GM06990 (cell line): ENCODE data around the gene DRG2.

Source experiments
- DNase-seq: peaks from one replicate; pipeline ENCODE4 v3.0.0-alpha.2; 2011; ENCODE audit not compliant: insufficient read length; ENCODE audit errors: extremely low read depth
- H3K27me3 ChIP-seq: replicated peaks from 2 replicates; pipeline ENCODE4 v1.6.0; 2011; ENCODE audit warnings: low read length; ENCODE audit not compliant: control insufficient read depth, insufficient read depth
- H3K36me3 ChIP-seq: 2 replicates; pipeline ENCODE4 v1.5.1; 2011; ENCODE audit warnings: low read length; ENCODE audit not compliant: control insufficient read depth, insufficient read depth
- H3K4me3 ChIP-seq: replicated peaks from 2 replicates; pipeline ENCODE4 v1.5.1; 2011; ENCODE audit warnings: low read depth, mild to moderate bottlenecking, control low read depth, low read length
- TF ChIP-seq, protein P1 (sequence below): IDR thresholded peaks from 2 replicates; pipeline ENCODE4 v1.5.1; 2011; ENCODE audit warnings: low read length, control low read depth, mild to moderate bottlenecking, inconsistent platforms; ENCODE audit not compliant: insufficient read depth, poor library complexity, severe bottlenecking

The DRG2 gene

DNA sequence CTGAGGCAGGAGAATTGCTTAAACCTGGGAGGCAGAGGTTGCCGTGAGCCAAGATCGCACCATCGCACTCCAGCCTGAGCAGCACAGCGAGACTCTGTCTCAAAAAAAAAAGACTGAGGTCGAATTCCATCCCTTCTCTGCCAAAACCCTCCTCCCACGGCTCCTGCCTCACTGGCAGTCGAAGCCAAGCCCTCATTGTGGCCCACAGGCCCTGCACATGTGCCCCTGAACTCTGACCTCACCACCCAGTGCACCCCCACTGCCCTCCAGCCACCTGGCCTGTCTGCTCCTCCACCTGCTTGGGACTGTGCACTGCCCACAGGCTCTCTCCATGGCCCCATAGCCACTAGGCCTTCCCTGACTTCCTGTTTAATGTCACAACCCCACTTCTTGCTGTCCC, 27.8 kb downstream of the DRG2 start:
- Histone ChIP-seq H3K36me3 (no peaks in the 10 kb centered on the region), H3K27me3 (no peaks in the 10 kb centered on the region; the same call in 1 of the 2 replicates), H3K4me3 (no peak overlapping the region)
- no peak for DNase-seq
- TF ChIP-seq, protein P1, sequence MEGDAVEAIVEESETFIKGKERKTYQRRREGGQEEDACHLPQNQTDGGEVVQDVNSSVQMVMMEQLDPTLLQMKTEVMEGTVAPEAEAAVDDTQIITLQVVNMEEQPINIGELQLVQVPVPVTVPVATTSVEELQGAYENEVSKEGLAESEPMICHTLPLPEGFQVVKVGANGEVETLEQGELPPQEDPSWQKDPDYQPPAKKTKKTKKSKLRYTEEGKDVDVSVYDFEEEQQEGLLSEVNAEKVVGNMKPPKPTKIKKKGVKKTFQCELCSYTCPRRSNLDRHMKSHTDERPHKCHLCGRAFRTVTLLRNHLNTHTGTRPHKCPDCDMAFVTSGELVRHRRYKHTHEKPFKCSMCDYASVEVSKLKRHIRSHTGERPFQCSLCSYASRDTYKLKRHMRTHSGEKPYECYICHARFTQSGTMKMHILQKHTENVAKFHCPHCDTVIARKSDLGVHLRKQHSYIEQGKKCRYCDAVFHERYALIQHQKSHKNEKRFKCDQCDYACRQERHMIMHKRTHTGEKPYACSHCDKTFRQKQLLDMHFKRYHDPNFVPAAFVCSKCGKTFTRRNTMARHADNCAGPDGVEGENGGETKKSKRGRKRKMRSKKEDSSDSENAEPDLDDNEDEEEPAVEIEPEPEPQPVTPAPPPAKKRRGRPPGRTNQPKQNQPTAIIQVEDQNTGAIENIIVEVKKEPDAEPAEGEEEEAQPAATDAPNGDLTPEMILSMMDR, result no peak

GRCh38 chr17:18116078-18116477, 28.3 kb downstream of the DRG2 start:
- DNase-seq, result no peak
- TF ChIP-seq, protein P1, result no peak

GRCh38 chr17:18117533-18117932, 29.8 kb downstream of the DRG2 start:
- Histone ChIP-seq H3K36me3 (no peaks in the 10 kb centered on the region), H3K27me3 (no peaks in the 10 kb centered on the region; the same call in 1 of the 2 replicates), H3K4me3 (no peak overlapping the region)
- TF ChIP-seq, protein P1, result no peak
- no peak for DNase-seq

More at GRCh38 chr17:18116078-18116477, 28.3 kb downstream of the DRG2 start:
- Histone ChIP-seq H3K36me3 (no peaks in the 10 kb centered on the region), H3K4me3 (no peak overlapping the region), H3K27me3 (no peaks in the 10 kb centered on the region; the same call in 1 of the 2 replicates)

DNA sequence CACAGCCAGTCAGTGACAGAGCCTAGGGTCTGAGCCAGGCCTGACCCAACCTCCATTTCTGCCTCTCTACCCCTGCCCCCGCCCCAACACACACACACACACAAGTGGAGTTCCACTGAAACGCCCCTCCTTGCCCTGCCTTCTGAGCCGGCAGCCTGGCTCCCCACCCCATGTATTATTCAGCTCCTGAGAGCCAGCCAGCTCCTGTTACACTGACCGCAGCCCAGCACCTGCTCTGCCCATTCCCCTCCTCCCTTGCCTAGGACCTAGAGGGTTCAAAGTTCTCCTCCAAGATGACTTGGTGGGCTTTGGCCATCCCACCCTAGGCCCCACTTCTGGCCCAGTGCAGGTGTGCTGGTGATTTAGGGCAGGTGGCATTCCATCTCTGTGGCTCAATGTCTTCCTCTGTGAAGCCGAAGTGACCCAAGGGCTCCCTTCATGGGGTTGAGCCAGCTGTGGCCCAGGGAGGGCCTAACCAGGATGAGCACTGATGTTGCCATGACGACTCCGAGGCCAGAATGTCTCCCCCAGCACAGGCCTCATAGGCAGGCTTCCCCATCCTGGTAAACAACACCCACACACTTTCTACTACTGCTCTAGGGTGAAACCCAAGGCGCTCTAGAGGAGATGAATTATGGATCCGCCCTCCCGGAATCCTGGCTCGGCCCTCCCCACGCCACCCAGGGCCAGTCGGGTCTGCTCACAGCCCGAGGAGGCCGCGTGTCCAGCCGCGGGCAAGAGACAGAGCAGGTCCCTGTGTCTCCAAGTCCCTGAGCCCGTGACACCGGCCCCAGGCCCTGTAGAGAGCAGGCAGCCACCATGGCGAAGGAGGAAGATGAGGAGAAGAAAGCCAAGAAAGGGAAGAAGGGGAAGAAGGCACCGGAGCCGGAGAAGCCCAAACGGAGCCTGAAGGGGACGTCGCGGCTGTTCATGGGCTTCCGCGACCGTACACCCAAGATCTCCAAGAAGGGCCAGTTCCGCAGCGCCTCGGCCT, 30.5 kb downstream of the DRG2 start:
- DNase-seq, result no peak
- TF ChIP-seq, protein P1, result no peak
- Histone ChIP-seq H3K4me3 (no peak overlapping the region), H3K36me3 (no peaks in the 10 kb centered on the region), H3K27me3 (no peaks in the 10 kb centered on the region; the same call in 1 of the 2 replicates)

DNA sequence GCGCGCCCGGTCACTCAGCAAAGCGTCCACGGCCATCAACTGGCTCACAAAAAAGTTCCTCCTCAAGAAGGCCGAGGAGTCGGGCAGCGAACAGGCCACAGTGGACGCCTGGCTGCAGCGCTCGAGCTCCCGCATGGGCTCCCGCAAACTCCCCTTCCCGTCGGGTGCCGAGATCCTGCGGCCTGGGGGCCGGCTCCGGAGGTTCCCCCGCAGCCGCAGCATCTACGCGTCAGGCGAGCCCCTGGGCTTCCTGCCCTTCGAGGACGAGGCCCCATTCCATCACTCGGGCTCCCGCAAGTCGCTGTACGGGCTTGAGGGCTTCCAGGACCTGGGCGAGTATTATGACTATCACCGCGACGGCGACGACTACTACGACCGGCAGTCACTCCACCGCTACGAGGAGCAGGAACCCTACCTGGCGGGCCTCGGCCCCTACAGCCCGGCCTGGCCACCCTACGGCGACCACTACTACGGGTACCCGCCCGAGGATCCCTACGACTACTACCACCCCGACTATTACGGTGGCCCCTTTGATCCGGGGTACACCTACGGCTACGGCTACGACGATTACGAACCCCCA, 31.5 kb downstream of the DRG2 start:
- H3K4me3 ChIP-seq, result no peak overlapping the region
- TF ChIP-seq, protein P1, result no peak

More for the DNA sequence above, 31.5 kb downstream of the DRG2 start:
- H3K36me3 ChIP-seq, result no peaks in the 10 kb centered on the region
- no peaks in the 10 kb centered on the region; the same call in 1 of the 2 replicates for H3K27me3 ChIP-seq
- no peak for DNase-seq
